GM12892 (cell line): ENCODE measurements around the gene BDNF.
"Not testable (repeated sequence)": the region's sequence is repeated elsewhere in the genome, so short reads cannot be mapped to it uniquely, and the experiment has no call there.

Source experiments
- DNase-seq: peaks from one replicate; pipeline ENCODE4 v3.0.0; 2011; ENCODE audit not compliant: insufficient read length
- FAIRE-seq: peaks from 2 replicates; lab custom pipeline; 2011; peaks lifted over from hg19 to GRCh38; lab: Jason Lieb, UNC
- POLR2A ChIP-seq: IDR thresholded peaks from 2 replicates; pipeline ENCODE4 v1.6.1; 2011; ENCODE audit warnings: low read depth, low read length, control low read depth
- POLR2AphosphoS5 ChIP-seq: IDR thresholded peaks from 2 replicates; pipeline ENCODE4 v1.6.1; 2011; ENCODE audit warnings: low read depth, low read length, control low read depth
- TAF1 ChIP-seq: IDR thresholded peaks from 2 replicates; pipeline ENCODE4 v1.6.1; 2011; ENCODE audit warnings: low read depth, mild to moderate bottlenecking, control low read depth, low read length, borderline replicate concordance

Gene BDNF

GRCh38 chr11:27656806-27657483 is 43.3 kb downstream of the BDNF start:
- FAIRE-seq = no peak
- DNase-seq = no peak
- TF ChIP-seq POLR2AphosphoS5 (no peak), TAF1 (no peak), POLR2A (no peak)

- TF ChIP-seq TAF1 = no peak
- TF ChIP-seq POLR2AphosphoS5 = no peak
- DNase-seq (no peak), FAIRE-seq (no peak)
Measured at GRCh38 chr11:27656320-27656719, 43.9 kb downstream of the BDNF start.

GRCh38 chr11:27653990-27654758 is 46.1 kb downstream of the BDNF start:
- DNase-seq (no peak), FAIRE-seq (no peak)
- TF ChIP-seq POLR2A = no peak
- no peak for TF ChIP-seq POLR2AphosphoS5
- TF ChIP-seq TAF1 = no peak

GRCh38 chr11:27651711-27652110 is 48.5 kb downstream of the BDNF start:
- no peak for DNase-seq
- TF ChIP-seq POLR2AphosphoS5 (no peak), POLR2A (no peak), TAF1 (no peak)
- FAIRE-seq = no peak

GRCh38 chr11:27650988-27651387 is 49.3 kb downstream of the BDNF start:
- TF ChIP-seq POLR2A (no peak), TAF1 (no peak), POLR2AphosphoS5 (no peak)
- no peak for DNase-seq
- no peak for FAIRE-seq

GRCh38 chr11:27649800-27650199 is 50.5 kb downstream of the BDNF start:
- DNase-seq = no peak
- no peak for TF ChIP-seq POLR2A
- no peak for TF ChIP-seq POLR2AphosphoS5
- TF ChIP-seq TAF1 = no peak
- no peak for FAIRE-seq

- no peak for TF ChIP-seq TAF1
- TF ChIP-seq POLR2A = no peak
- TF ChIP-seq POLR2AphosphoS5 = no peak
- FAIRE-seq (no peak), DNase-seq (no peak)
Measured at GRCh38 chr11:27648840-27649239, 51.4 kb downstream of the BDNF start.

GRCh38 chr11:27646051-27646818 is 54.0 kb downstream of the BDNF start:
- DNase-seq = no peak
- no peak for FAIRE-seq
- TF ChIP-seq POLR2A (no peak), POLR2AphosphoS5 (no peak), TAF1 (no peak)

- no peak for FAIRE-seq
- no peak for DNase-seq
- no peak for TF ChIP-seq TAF1
- no peak for TF ChIP-seq POLR2A
- no peak for TF ChIP-seq POLR2AphosphoS5
Measured at GRCh38 chr11:27642954-27643353, 57.3 kb downstream of the BDNF start.

GRCh38 chr11:27640954-27641353 is 59.3 kb downstream of the BDNF start:
- FAIRE-seq = no peak
- TF ChIP-seq POLR2A = no peak
- no peak for TF ChIP-seq TAF1
- no peak for TF ChIP-seq POLR2AphosphoS5

GRCh38 chr11:27635567-27636037 is 64.7 kb downstream of the BDNF start:
- TF ChIP-seq POLR2AphosphoS5 = no peak
- TF ChIP-seq POLR2A = no peak
- TF ChIP-seq TAF1 = no peak
- FAIRE-seq (no peak), DNase-seq (no peak)

More at GRCh38 chr11:27640954-27641353, 59.3 kb downstream of the BDNF start:
- no peak for DNase-seq

GRCh38 chr11:27634776-27635175 is 65.5 kb downstream of the BDNF start:
- FAIRE-seq, DNase-seq: not testable (repeated sequence)

- FAIRE-seq, DNase-seq: not testable (repeated sequence)
Measured at GRCh38 chr11:27634282-27634681, 66.0 kb downstream of the BDNF start.

- FAIRE-seq, DNase-seq: not testable (repeated sequence)
Measured at GRCh38 chr11:27629023-27629422, 71.2 kb downstream of the BDNF start.
